ENCODE results near the gene RPL38.
A peak's percentile ranks its signal among the peaks of the same experiment; 100 is the strongest.

RPL38 gene

DNA sequence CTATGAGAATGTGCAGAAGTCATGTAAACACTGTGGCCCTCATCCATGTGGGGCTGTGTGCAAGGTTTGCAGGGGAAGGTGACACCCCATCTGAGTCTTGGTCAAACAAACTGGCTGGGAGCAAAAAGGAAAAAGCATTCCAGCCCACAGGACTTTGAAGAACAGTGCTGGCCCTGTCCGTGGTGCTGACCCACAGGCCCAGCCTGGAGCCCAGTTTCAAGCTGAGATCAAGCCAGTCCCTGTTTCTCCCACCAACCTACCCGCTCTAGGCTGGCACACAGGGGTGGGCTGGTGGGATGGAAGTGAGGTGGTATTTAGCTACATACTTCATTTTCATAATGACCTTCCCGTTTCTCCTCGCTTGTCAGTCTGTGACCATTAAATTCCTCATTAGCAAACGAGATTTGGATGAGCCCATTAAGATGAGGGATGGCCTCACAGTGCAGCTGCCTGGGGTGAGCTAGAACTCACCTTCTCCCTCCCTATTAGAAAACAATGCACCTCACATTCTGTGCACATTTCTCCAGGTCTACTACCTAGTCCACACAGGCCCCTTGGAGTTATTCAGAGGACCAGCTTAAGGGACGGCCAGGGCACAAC lies 12.6 kb upstream of the RPL38 start:
- H3K27ac ChIP-seq (ENCODE audit: extremely low read depth, low read depth, low read length) = no peak overlapping the region
- no peaks in the 10 kb centered on the region for H3K9me3 ChIP-seq (ENCODE audit: control insufficient read depth, insufficient read depth, low read depth, low read length)
- POLR2A ChIA-PET = interaction anchor here (0.7 kb wide), 1 partner anchor 14 kb away, joined by 6 read pairs; no protein-coding TSS in a partner anchor
- H3K4me3 ChIP-seq (ENCODE audit: low read depth, low read length) = no peak overlapping the region
- TF ChIP-seq ZNF140 (tag by site-specific recombination; IDR thresholded peaks at IDR 0.05) (no peak), ZNF624 (tag by site-specific recombination; IDR thresholded peaks at IDR 0.05) (no peak)
- TF ChIP-seq, protein P1, sequence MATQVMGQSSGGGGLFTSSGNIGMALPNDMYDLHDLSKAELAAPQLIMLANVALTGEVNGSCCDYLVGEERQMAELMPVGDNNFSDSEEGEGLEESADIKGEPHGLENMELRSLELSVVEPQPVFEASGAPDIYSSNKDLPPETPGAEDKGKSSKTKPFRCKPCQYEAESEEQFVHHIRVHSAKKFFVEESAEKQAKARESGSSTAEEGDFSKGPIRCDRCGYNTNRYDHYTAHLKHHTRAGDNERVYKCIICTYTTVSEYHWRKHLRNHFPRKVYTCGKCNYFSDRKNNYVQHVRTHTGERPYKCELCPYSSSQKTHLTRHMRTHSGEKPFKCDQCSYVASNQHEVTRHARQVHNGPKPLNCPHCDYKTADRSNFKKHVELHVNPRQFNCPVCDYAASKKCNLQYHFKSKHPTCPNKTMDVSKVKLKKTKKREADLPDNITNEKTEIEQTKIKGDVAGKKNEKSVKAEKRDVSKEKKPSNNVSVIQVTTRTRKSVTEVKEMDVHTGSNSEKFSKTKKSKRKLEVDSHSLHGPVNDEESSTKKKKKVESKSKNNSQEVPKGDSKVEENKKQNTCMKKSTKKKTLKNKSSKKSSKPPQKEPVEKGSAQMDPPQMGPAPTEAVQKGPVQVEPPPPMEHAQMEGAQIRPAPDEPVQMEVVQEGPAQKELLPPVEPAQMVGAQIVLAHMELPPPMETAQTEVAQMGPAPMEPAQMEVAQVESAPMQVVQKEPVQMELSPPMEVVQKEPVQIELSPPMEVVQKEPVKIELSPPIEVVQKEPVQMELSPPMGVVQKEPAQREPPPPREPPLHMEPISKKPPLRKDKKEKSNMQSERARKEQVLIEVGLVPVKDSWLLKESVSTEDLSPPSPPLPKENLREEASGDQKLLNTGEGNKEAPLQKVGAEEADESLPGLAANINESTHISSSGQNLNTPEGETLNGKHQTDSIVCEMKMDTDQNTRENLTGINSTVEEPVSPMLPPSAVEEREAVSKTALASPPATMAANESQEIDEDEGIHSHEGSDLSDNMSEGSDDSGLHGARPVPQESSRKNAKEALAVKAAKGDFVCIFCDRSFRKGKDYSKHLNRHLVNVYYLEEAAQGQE (tag by site-specific recombination; IDR thresholded peaks at IDR 0.05) = peak; percentile 96
- CTCF ChIA-PET = interaction anchor here (0.6 to 3.1 kb wide), 8 partner anchors 9 to 448 kb away, joined by 3 to 42 read pairs (median 3); partner anchors contain the start of gene RPL38
- H3K36me3 ChIP-seq (ENCODE audit: control insufficient read depth in 2 of 2, insufficient read depth in 1 of 2, low read length in 2 of 2) = no peaks in the 10 kb centered on the region
- H3K4me1 ChIP-seq (ENCODE audit: control insufficient read depth, insufficient read depth, low read length) = no peaks in the 10 kb centered on the region

GRCh38 chr17:74192950-74193781 lies 10.3 kb upstream of the RPL38 start:
- TF ChIP-seq ZNF621 (tag by site-specific recombination; IDR thresholded peaks at IDR 0.05) (no peak), ZNF768 (tag by site-specific recombination; IDR thresholded peaks at IDR 0.05) (peak; percentile 85), ZIC2 (tag by site-specific recombination; IDR thresholded peaks at IDR 0.05) (no peak), PRDM4 (tag by site-specific recombination; IDR thresholded peaks at IDR 0.05) (peak; percentile 37; the same call in 1 of the 2 replicates), ZNF366 (tag by site-specific recombination; conservative IDR thresholded peaks at IDR 0.05) (no peak), GLI4 (tag by site-specific recombination; IDR thresholded peaks at IDR 0.05) (no peak)
- no peaks in the 10 kb centered on the region for H3K9me3 ChIP-seq (ENCODE audit: control insufficient read depth, insufficient read depth, low read depth, low read length)
- H3K27ac ChIP-seq (ENCODE audit: extremely low read depth, low read depth, low read length) = no peak overlapping the region
- POLR2A ChIA-PET = interaction anchor here (0.7 to 0.9 kb wide), 3 partner anchors 10 to 435 kb away, joined by 4 to 8 read pairs (median 5); partner anchors contain the start of gene RPL38
- no peaks in the 10 kb centered on the region for H3K36me3 ChIP-seq (ENCODE audit: control insufficient read depth in 2 of 2, insufficient read depth in 1 of 2, low read length in 2 of 2)
- H3K4me3 ChIP-seq (ENCODE audit: low read depth, low read length) = no peak overlapping the region
- CTCF ChIA-PET = interaction anchor here (0.6 to 0.8 kb wide), 2 partner anchors 10 to 133 kb away, joined by 3 to 7 read pairs; partner anchors contain the start of gene RPL38
- no peaks in the 10 kb centered on the region for H3K4me1 ChIP-seq (ENCODE audit: control insufficient read depth, insufficient read depth, low read length)

DNA sequence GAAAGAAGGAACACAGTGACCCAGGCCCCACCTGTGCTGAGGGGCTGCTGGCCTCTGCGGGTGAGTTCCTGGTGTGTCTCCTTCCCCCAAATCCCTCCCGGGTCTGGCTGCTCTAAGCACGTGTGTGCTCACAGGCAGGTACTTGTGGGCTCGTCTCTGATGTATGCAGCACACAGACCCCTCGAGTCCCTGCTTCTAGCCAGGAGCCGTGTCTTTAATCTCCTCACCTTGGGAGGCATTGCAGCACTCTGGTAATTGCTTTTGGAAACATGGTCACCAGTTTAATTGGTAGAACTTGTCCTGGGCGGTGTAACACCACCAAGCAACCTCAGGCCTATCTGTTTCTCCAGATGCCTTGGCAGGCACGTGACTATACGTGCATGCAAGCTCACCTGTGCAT lies 8.8 kb upstream of the RPL38 start:
- no peak for TF ChIP-seq ZNF785 (tag by site-specific recombination; IDR thresholded peaks at IDR 0.05)
- Histone ChIP-seq H3K9me3 (ENCODE audit: control insufficient read depth, insufficient read depth, low read depth, low read length) (no peaks in the 10 kb centered on the region), H3K36me3 (ENCODE audit: control insufficient read depth in 2 of 2, insufficient read depth in 1 of 2, low read length in 2 of 2) (no peaks in the 10 kb centered on the region), H3K4me3 (ENCODE audit: low read depth, low read length) (no peak overlapping the region), H3K4me1 (ENCODE audit: control insufficient read depth, insufficient read depth, low read length) (no peaks in the 10 kb centered on the region), H3K27ac (ENCODE audit: extremely low read depth, low read depth, low read length) (no peak overlapping the region)
- POLR2A ChIA-PET = no interaction called here
- CTCF ChIA-PET = interaction anchor here (0.6 to 1.0 kb wide), 4 partner anchors 12 to 603 kb away, joined by 3 read pairs; no protein-coding TSS in a partner anchor

Data from HEK293 (cell line).